ENCODE measurements around the gene GOLGA8B. TPM values are rescaled to one million over a fixed set of nuclear protein-coding genes. Genes with fewer than 3 reads are reported as not detected.

GOLGA8B gene
- polyA plus RNA-seq, 1 donor (not counting 4 experiments of a cell fraction or from before 2014, with no cell fraction given), result 49.5 TPM

GRCh38 chr15:34598799-34599585 lies 15.5 kb upstream of the GOLGA8B start:
- dilution Hi-C loops (cut with MboI; ENCODE audit: extremely low pct_ligation_motif_present, low sequenced_read_pairs), result no loop called here
- Histone ChIP-seq H3K27ac (ENCODE audit: control insufficient read depth, insufficient read depth, low read length) (no peak overlapping the region), H4K20me1 (ENCODE audit: control insufficient read depth, extremely low read depth, insufficient read depth, low read length) (no peaks in the 10 kb centered on the region), H3K9me3 (ENCODE audit: control insufficient read depth, low read depth, low read length) (no peaks in the 10 kb centered on the region), H3K4me2 (ENCODE audit: control insufficient read depth, extremely low read depth, insufficient read depth, low read depth, low read length) (no peak overlapping the region), H3K79me2 (ENCODE audit: control insufficient read depth, insufficient read depth, low read length) (no peaks in the 10 kb centered on the region), H3K27me3 (ENCODE audit: control insufficient read depth, extremely low read depth, insufficient read depth, low read length) (peaks cover 6% of the 10 kb centered on the region), H3K9ac (ENCODE audit: control insufficient read depth, extremely low read depth, insufficient read depth, low read length) (no peak overlapping the region), H3K4me1 (ENCODE audit: control insufficient read depth, extremely low read depth, insufficient read depth, low read length) (no peaks in the 10 kb centered on the region), H3K9me1 (ENCODE audit: control insufficient read depth, extremely low read depth, insufficient read depth, low read length) (no peaks in the 10 kb centered on the region), H2AFZ (ENCODE audit: control insufficient read depth, low read length) (no peak overlapping the region), H3K36me3 (ENCODE audit: control insufficient read depth in 2 of 2, extremely low read depth in 1 of 2, insufficient read depth in 2 of 2, low read length in 2 of 2) (no peaks in the 10 kb centered on the region), H3K4me3 (ENCODE audit: control insufficient read depth in 2 of 3, extremely low read depth in 1 of 3, insufficient read depth in 2 of 3, low read depth in 1 of 3, low read length in 3 of 3) (no peak overlapping the region)
- DNase-seq (ENCODE audit: low read depth, low spot score), result no peak
- TF ChIP-seq EZH2 (IDR thresholded peaks at IDR 0.05; ENCODE audit: low read length) (no peak), CTCF (optimal IDR thresholded peaks at IDR 0.05 in 1 of 3, IDR thresholded peaks at IDR 0.05 in 1 of 3, conservative IDR thresholded peaks at IDR 0.05 in 1 of 3; ENCODE audit: extremely low read depth in 1 of 3, insufficient read depth in 2 of 3, low read length in 3 of 3) (no peak)
- FAIRE-seq, result no peak

- no peaks in the 10 kb centered on the region for H3K79me2 ChIP-seq (ENCODE audit: control insufficient read depth, insufficient read depth, low read length)
- no peak overlapping the region for H3K27ac ChIP-seq (ENCODE audit: control insufficient read depth, insufficient read depth, low read length)
- H3K9ac ChIP-seq (ENCODE audit: control insufficient read depth, extremely low read depth, insufficient read depth, low read length), result no peak overlapping the region
- no peaks in the 10 kb centered on the region for H3K4me1 ChIP-seq (ENCODE audit: control insufficient read depth, extremely low read depth, insufficient read depth, low read length)
- no peaks in the 10 kb centered on the region for H4K20me1 ChIP-seq (ENCODE audit: control insufficient read depth, extremely low read depth, insufficient read depth, low read length)
- H3K4me2 ChIP-seq (ENCODE audit: control insufficient read depth, extremely low read depth, insufficient read depth, low read depth, low read length), result no peak overlapping the region
- TF ChIP-seq EZH2 (IDR thresholded peaks at IDR 0.05; ENCODE audit: low read length), result no peak
- TF ChIP-seq CTCF (optimal IDR thresholded peaks at IDR 0.05 in 1 of 3, IDR thresholded peaks at IDR 0.05 in 1 of 3, conservative IDR thresholded peaks at IDR 0.05 in 1 of 3; ENCODE audit: extremely low read depth in 1 of 3, insufficient read depth in 2 of 3, low read length in 3 of 3), result no peak
- H3K36me3 ChIP-seq (ENCODE audit: control insufficient read depth in 2 of 2, extremely low read depth in 1 of 2, insufficient read depth in 2 of 2, low read length in 2 of 2), result no peaks in the 10 kb centered on the region
- H3K9me3 ChIP-seq (ENCODE audit: control insufficient read depth, low read depth, low read length), result no peaks in the 10 kb centered on the region
- no peak overlapping the region for H3K4me3 ChIP-seq (ENCODE audit: control insufficient read depth in 2 of 3, extremely low read depth in 1 of 3, insufficient read depth in 2 of 3, low read depth in 1 of 3, low read length in 3 of 3)
- no peak overlapping the region for H2AFZ ChIP-seq (ENCODE audit: control insufficient read depth, low read length)
- no peaks in the 10 kb centered on the region for H3K9me1 ChIP-seq (ENCODE audit: control insufficient read depth, extremely low read depth, insufficient read depth, low read length)
- no peak for FAIRE-seq
- DNase-seq (ENCODE audit: low read depth, low spot score), result no peak
- dilution Hi-C loops (cut with MboI; ENCODE audit: extremely low pct_ligation_motif_present, low sequenced_read_pairs), result no loop called here
- peaks cover 4% of the 10 kb centered on the region for H3K27me3 ChIP-seq (ENCODE audit: control insufficient read depth, extremely low read depth, insufficient read depth, low read length)
Measured at GRCh38 chr15:34597316-34597715, 13.9 kb upstream of the GOLGA8B start.
